ENCODE results near the gene GSTA1.
"Not testable (repeated sequence)": the region's sequence is repeated elsewhere in the genome, so short reads cannot be mapped to it uniquely, and the experiment has no call there.

DNA sequence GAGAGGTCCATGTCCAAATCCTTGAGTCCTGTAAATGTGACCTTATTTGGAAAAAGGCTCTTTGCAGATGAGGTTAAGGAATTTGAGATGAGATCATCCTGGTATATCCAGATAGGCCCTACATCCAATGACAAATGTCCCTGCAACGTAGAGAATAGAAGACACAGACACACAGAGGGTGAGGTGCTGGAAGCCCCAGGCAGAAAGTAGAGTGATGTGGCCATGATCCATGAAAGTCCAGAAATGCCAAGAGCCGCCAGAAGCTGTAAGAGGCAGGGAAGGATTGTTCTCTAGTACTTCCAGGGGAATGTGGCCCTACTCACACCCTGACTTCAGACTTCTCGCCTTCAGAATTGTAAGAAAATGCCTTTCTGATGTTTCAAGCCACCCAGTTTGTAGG, 56.3 kb downstream of the GSTA1 start:
- TF ChIP-seq EZH2 (IDR thresholded peaks at IDR 0.05; ENCODE audit: low read length, missing control alignments): not testable (repeated sequence)
- TF ChIP-seq, protein P1, sequence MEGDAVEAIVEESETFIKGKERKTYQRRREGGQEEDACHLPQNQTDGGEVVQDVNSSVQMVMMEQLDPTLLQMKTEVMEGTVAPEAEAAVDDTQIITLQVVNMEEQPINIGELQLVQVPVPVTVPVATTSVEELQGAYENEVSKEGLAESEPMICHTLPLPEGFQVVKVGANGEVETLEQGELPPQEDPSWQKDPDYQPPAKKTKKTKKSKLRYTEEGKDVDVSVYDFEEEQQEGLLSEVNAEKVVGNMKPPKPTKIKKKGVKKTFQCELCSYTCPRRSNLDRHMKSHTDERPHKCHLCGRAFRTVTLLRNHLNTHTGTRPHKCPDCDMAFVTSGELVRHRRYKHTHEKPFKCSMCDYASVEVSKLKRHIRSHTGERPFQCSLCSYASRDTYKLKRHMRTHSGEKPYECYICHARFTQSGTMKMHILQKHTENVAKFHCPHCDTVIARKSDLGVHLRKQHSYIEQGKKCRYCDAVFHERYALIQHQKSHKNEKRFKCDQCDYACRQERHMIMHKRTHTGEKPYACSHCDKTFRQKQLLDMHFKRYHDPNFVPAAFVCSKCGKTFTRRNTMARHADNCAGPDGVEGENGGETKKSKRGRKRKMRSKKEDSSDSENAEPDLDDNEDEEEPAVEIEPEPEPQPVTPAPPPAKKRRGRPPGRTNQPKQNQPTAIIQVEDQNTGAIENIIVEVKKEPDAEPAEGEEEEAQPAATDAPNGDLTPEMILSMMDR (conservative IDR thresholded peaks at IDR 0.05 in 1 of 2, IDR thresholded peaks at IDR 0.05 in 1 of 2; ENCODE audit: low read depth in 1 of 2, low read length in 2 of 2): not testable (repeated sequence)
